MM.1S (cell line): Measurements from ENCODE around the gene SPI1.

ENCODE experiments used
- DNase-seq: peaks from one replicate; pipeline ENCODE4 v3.0.0-alpha.2; 2015
- H2AFZ ChIP-seq: fragments of 300-600 bp; sonication (generic); 2 replicates; pipeline ENCODE4 v1.6.0; 2016; ENCODE audit warnings: antibody characterized with exemption, low read length
- H3F3A ChIP-seq: fragments of 300-600 bp; sonication (generic); 2 replicates; pipeline ENCODE4 v1.6.1; 2016; ENCODE audit warnings: mild to moderate bottlenecking, antibody characterized with exemption, low read length, moderate library complexity, mixed read lengths; ENCODE audit not compliant: insufficient read depth
- H3K27ac ChIP-seq: fragments of 300-600 bp; sonication (generic); 2 replicates; pipeline ENCODE4 v1.5.1; 2016; ENCODE audit warnings: mild to moderate bottlenecking, low read length
- H3K27me3 ChIP-seq: fragments of 300-600 bp; sonication (generic); replicated peaks from 2 replicates; pipeline ENCODE4 v1.6.0; 2016; ENCODE audit warnings: low read length; ENCODE audit not compliant: insufficient read depth
- H3K36me3 ChIP-seq: fragments of 300-600 bp; sonication (generic); replicated peaks from 2 replicates; pipeline ENCODE4 v1.6.1; 2016; ENCODE audit warnings: mild to moderate bottlenecking, low read length, mixed read lengths; ENCODE audit not compliant: insufficient read depth
- H3K4me1 ChIP-seq: fragments of 300-600 bp; sonication (generic); 2 replicates; pipeline ENCODE4 v1.6.1; 2016; ENCODE audit warnings: low read length, mixed read lengths
- H3K4me2 ChIP-seq: fragments of 300-600 bp; sonication (generic); 2 replicates; pipeline ENCODE4 v1.6.0; 2016; ENCODE audit warnings: low read depth, low read length
- H3K4me3 ChIP-seq: fragments of 300-600 bp; sonication (generic); 2 replicates; pipeline ENCODE4 v1.5.1; 2016; ENCODE audit warnings: low read length, mixed read lengths
- H3K79me2 ChIP-seq: fragments of 300-600 bp; sonication (generic); 2 replicates; pipeline ENCODE4 v1.6.1; 2016; ENCODE audit warnings: mixed run types, low read length, mixed read lengths
- H3K9ac ChIP-seq: fragments of 300-600 bp; sonication (generic); 2 replicates; pipeline ENCODE4 v1.6.1; 2016; ENCODE audit warnings: low read length, mixed read lengths
- H3K9me2 ChIP-seq: fragments of 300-600 bp; sonication (generic); replicated peaks from 2 replicates; pipeline ENCODE4 v1.6.1; 2016; ENCODE audit warnings: mild to moderate bottlenecking, low read length, mixed read lengths; ENCODE audit not compliant: insufficient read depth
- H3K9me3 ChIP-seq: fragments of 300-600 bp; sonication (generic); replicated peaks from 2 replicates; pipeline ENCODE4 v1.6.1; 2016; ENCODE audit warnings: mild to moderate bottlenecking, low read length, mixed read lengths; ENCODE audit not compliant: insufficient read depth
- H4K20me1 ChIP-seq: fragments of 300-600 bp; sonication (generic); 2 replicates; pipeline ENCODE4 v1.6.1; 2016; ENCODE audit warnings: mild to moderate bottlenecking, low read length, moderate library complexity, mixed read lengths; ENCODE audit not compliant: insufficient read depth
- EZH2 ChIP-seq: fragments of 300-600 bp; sonication (generic); optimal IDR thresholded peaks from 2 replicates; pipeline ENCODE3; 2017; ENCODE audit warnings: low read depth, mild to moderate bottlenecking, antibody characterized with exemption, low read length, mixed read lengths
- EZH2phosphoT487 ChIP-seq: fragments of 300-600 bp; sonication (generic); IDR thresholded peaks from 2 replicates; pipeline ENCODE4 v1.6.1; 2018; ENCODE audit warnings: antibody characterized with exemption, low read length
- TF ChIP-seq, protein P1 (sequence below): fragments of 300-600 bp; sonication (generic); IDR thresholded peaks from 2 replicates; pipeline ENCODE4 v1.5.1; 2016; ENCODE audit warnings: antibody characterized with exemption, low read length, mixed read lengths

Gene SPI1

DNA sequence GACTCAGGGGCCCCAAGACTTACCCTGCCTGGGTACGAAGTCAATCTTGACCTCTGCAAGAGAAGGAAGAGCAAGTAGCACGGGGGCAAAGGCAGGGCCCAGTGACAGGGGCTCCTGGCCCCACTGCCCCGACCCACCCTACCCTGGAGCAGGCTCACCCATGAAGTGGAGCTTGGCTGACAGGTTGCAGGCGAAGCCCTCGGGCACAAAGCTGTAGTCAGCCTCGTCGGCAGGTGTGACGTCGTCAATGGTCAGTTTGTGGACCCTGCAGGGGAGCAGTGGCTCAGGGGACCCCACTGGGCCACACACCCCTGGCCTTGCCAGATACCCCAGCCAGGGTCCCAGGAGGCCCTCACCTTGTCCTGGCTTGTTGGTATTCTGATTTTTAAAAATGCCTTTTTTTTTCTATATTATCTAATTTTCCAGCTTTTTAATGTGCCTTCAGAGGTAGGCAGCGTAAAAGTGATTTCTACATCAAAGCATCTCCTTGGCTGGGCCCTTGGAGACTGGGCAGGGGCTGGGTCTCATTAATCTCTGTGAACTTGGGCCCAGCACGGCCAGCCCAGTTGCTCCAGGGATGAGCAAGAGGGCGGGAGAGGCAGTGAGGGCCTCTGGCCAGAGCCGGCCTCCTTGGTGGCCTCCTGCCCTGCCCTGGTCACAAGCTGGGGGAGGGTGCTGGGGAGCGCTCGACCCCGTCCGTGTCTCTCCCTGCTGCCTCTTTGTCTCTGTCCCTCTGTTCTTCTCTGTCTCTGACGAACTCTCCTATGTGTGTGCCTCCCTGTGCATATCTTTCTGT, 37.2 kb downstream of the SPI1 start:
- no peaks in the 10 kb centered on the region for H3K9me3 ChIP-seq
- peaks cover 19% of the 10 kb centered on the region for H3K27me3 ChIP-seq
- H3K36me3 ChIP-seq, result no peaks in the 10 kb centered on the region
- no peaks in the 10 kb centered on the region for H3K4me1 ChIP-seq
- H3K79me2 ChIP-seq, result no peaks in the 10 kb centered on the region
- TF ChIP-seq EZH2 (no peak), EZH2phosphoT487 (no peak)
- TF ChIP-seq, protein P1, sequence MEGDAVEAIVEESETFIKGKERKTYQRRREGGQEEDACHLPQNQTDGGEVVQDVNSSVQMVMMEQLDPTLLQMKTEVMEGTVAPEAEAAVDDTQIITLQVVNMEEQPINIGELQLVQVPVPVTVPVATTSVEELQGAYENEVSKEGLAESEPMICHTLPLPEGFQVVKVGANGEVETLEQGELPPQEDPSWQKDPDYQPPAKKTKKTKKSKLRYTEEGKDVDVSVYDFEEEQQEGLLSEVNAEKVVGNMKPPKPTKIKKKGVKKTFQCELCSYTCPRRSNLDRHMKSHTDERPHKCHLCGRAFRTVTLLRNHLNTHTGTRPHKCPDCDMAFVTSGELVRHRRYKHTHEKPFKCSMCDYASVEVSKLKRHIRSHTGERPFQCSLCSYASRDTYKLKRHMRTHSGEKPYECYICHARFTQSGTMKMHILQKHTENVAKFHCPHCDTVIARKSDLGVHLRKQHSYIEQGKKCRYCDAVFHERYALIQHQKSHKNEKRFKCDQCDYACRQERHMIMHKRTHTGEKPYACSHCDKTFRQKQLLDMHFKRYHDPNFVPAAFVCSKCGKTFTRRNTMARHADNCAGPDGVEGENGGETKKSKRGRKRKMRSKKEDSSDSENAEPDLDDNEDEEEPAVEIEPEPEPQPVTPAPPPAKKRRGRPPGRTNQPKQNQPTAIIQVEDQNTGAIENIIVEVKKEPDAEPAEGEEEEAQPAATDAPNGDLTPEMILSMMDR, result no peak
- no peak overlapping the region for H3K4me2 ChIP-seq
- H3K27ac ChIP-seq, result no peak overlapping the region
- H3F3A ChIP-seq, result no peaks in the 10 kb centered on the region
- no peak overlapping the region for H2AFZ ChIP-seq
- H4K20me1 ChIP-seq, result no peaks in the 10 kb centered on the region
- no peak overlapping the region for H3K4me3 ChIP-seq
- H3K9ac ChIP-seq, result no peak overlapping the region
- H3K9me2 ChIP-seq, result no peaks in the 10 kb centered on the region
- DNase-seq, result no peak

DNA sequence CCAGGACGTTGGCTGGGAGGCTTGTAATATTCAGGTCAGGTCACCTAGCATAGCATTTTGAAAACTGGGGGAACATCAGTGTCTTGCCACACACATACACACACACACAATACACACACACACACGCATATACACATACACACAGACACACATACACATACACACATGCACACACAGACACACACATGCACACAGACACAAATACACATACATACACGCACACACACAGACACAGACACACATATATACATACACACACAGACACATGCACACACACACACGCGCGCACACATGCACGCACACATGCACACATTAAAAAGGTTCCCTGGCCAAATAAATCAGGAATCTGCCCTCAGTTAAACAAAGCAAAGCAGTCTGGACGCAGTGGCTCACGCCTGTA, 38.3 kb downstream of the SPI1 start:
- H3K4me3 ChIP-seq, result no peak overlapping the region
- no peak overlapping the region for H3K27ac ChIP-seq
- H3K4me2 ChIP-seq, result no peak overlapping the region
- no peaks in the 10 kb centered on the region for H3K9me3 ChIP-seq
- H3K4me1 ChIP-seq, result no peaks in the 10 kb centered on the region
- H2AFZ ChIP-seq, result no peak overlapping the region
- no peaks in the 10 kb centered on the region for H4K20me1 ChIP-seq
- H3F3A ChIP-seq, result no peaks in the 10 kb centered on the region
- no peak for DNase-seq
- H3K79me2 ChIP-seq, result no peaks in the 10 kb centered on the region
- H3K36me3 ChIP-seq, result no peaks in the 10 kb centered on the region
- TF ChIP-seq EZH2phosphoT487, result no peak
- TF ChIP-seq, protein P1, result no peak
- no peak overlapping the region for H3K9ac ChIP-seq
- H3K27me3 ChIP-seq, result peaks cover 7% of the 10 kb centered on the region; the same call in 1 of the 2 replicates
- no peaks in the 10 kb centered on the region for H3K9me2 ChIP-seq

DNA sequence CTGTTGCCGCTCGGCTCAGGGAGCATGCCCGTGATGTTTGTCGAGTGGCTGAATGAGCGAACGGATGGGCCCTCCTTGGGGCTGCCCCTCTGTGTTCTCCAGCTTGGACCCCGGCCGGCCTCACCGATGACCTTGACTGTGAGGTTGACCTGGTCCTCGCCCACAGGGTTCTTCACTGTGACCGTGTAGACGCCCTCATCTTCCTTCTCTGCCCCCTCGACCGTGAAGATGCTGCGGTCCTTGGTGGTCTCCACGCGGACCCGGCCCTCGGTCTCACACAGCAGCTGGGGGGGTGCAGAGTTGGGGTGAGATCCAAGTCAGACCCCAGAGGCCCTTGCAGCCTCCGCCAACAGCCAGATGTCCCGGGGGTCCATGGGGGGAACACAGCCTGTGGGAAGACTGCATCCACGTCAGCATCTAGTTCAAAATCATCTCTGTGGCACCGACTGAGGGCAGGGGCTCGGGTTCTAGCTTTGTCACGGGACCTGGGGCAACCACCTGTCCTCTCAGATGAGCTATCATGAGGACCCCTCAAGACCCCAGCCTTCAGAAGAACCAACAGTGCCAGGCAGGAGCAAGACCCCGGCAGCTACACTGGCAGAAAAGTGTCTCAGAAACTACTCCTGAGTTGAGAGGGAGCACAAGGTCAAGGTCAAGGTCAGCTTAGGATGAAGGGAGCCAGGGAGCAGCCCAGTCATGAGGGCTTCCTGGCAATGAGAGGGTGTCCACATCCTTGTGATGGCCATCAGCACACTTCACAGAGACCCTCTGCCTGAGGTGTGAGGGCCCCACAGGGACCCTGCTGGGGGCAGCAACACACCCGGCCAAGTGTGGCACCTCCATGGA, 39.7 kb downstream of the SPI1 start:
- Histone ChIP-seq H3K36me3 (no peaks in the 10 kb centered on the region), H3F3A (no peaks in the 10 kb centered on the region), H3K9ac (no peak overlapping the region), H4K20me1 (no peaks in the 10 kb centered on the region), H3K9me3 (no peaks in the 10 kb centered on the region), H3K4me3 (no peak overlapping the region), H3K79me2 (no peaks in the 10 kb centered on the region), H2AFZ (no peak overlapping the region), H3K27ac (no peak overlapping the region), H3K4me1 (no peaks in the 10 kb centered on the region), H3K27me3 (peaks cover 4% of the 10 kb centered on the region; the same call in 1 of the 2 replicates), H3K4me2 (no peak overlapping the region), H3K9me2 (no peaks in the 10 kb centered on the region)
- TF ChIP-seq, protein P1, result no peak
- TF ChIP-seq EZH2 (no peak), EZH2phosphoT487 (no peak)
- DNase-seq, result no peak
